GM19025 (cell line): ENCODE measurements around the gene ATOSB.

Source experiments
- ATAC-seq: cut with Tn5 transposase; IDR thresholded peaks from one replicate; pipeline ENCODE4 v1.9.1; 2021; ENCODE audit warnings: mild to moderate bottlenecking, low read depth, moderate library complexity; ENCODE audit not compliant: unreplicated experiment

The ATOSB gene

GRCh38 chr9:35059438-35059837, 56.2 kb downstream of the ATOSB start:
- ATAC-seq: no peak

DNA sequence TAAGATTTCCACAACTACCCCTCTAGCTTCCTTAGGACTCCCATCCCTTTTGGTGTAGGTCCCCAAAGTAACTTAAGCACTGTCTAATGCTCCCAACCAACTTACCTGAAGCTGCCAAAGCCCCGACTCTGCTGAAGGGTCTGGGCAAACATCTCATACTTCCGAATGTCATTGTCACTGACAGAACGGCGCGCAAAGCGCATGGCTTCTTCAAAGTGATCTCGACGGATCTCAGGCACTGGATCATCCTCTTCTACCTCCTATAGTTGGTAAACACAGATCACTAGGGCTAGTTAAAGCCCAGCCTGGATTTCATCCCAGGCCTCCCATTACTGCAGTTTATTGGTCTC, 58.4 kb downstream of the ATOSB start:
- no peak for ATAC-seq

DNA sequence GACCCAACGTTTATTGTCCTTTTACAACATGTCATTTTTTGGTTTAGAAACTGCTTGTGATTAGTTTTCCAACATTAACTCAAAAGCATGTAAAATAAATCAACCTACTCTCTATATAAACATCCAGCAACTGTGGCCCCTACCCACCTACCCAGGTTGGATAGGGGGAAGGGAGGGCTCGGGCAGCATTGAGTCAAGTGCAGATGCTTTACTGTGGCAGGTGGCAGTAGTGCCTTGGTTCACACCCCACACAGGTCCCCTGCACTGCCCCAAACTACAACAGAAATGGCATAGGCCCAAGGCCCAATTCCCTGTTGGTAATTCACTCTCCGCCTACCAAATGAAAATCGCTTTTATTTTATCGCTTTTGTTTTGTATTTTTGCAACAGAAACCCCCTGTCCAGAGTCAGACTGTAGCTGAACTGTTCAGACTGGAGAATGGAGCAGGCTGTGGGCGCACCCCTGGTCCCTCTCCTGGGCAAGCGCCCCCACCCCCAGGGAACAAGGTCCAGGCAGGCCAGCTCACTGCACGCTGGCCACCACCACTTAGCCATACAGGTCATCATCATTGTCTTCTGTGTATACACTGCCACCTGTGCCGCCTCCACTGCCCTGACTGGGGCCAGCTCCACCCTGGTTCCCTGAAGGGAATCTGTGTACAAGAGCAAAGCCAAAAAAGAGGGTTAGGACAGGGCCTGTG, 58.9 kb downstream of the ATOSB start:
- no peak for ATAC-seq

DNA sequence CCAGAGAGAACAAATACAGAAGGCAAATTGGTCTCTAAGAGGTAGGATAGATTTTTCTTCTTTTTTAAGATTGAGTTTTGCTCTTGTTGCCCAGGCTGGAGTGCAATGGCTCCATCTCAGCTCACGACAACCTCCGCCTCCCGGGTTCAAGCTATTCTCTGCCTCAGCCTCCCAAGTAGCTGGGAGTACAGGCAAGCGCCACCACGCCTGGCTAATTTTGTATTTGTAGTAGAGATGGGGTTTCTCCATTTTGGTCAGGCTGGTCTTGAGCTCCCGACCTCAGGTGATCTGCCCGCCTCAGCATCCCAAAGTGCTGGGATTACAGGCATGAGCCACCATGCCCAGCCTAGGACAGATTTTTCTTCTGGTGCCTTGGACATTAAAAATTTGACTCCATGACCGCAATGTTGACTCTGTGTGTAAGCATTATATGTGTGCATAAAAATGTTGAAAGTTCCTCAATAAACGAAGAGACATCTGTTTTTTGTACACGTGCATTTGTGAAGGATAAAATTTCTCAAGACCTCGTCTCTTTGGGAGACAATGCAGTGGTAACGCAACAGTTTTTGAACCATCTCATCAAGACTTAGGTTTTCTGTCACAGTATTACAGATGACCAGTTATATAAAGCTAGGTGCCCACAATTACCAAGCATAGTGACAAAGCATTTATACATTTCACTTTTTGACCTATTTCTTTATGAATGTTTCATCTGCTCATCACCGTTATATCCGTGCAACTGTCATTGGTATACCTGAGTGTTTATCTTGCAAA, 60.6 kb downstream of the ATOSB start:
- no peak for ATAC-seq

GRCh38 chr9:35054185-35054835, 61.4 kb downstream of the ATOSB start:
- no peak for ATAC-seq
